BE2C (cell line): ENCODE results near the gene HORMAD1.

ENCODE experiments used
- DNase-seq: peaks from one replicate; pipeline ENCODE4 v3.0.0-alpha.2; 2020
- H3K27me3 ChIP-seq: fragments of 250-450 bp; sonication (Bioruptor Pico); 2 replicates; pipeline ENCODE4 v1.5.1; 2020; ENCODE audit warnings: mild to moderate bottlenecking
- H3K36me3 ChIP-seq: fragments of 250-450 bp; sonication (Bioruptor Pico); 2 replicates; pipeline ENCODE4 v1.5.1; 2020; ENCODE audit warnings: mild to moderate bottlenecking
- H3K4me1 ChIP-seq: fragments of 250-450 bp; sonication (Bioruptor Pico); 2 replicates; pipeline ENCODE4 v1.5.1; 2020
- H3K4me3 ChIP-seq: 2 replicates; pipeline ENCODE4 v1.5.1; 2011; ENCODE audit warnings: low read depth, low read length
- H3K9me3 ChIP-seq: fragments of 250-450 bp; sonication (Bioruptor Pico); 2 replicates; pipeline ENCODE4 v1.5.1; 2020
- TF ChIP-seq, protein P1 (sequence below): IDR thresholded peaks from 2 replicates; pipeline ENCODE4 v1.5.1; 2012; ENCODE audit warnings: mild to moderate bottlenecking, low read depth, low read length

The HORMAD1 gene

DNA sequence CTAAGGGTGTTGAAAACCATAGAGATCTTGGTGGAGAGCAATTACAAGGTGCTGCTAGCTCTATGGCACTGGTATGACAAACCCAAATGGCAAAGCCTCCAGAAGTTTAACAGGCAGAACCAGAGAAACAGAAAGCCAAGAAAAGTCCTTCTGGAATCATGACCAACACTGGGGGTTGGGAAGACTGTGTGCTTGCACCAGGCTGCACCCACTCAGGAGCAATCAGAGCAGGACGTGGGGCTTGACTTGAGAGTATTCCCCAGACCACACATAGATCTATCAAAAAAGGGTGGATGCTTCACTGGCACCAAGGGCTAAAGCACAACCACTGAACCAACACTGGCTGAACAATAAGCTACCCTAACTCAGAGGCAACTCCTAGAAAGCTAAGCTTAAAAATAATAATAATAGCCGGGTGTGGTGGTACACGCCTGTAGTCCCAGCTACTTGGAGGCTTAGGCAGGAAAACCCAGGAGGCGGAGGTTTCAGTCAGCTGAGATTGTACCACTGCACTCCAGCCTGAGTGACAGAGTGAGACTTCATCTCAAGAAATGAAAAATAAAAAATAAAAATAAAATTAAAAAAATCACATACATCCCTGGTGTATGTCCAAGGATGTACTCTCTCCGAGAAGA is 71.1 kb downstream of the HORMAD1 start:
- Histone ChIP-seq H3K4me1 (no peaks in the 10 kb centered on the region), H3K27me3 (no peaks in the 10 kb centered on the region), H3K9me3 (no peaks in the 10 kb centered on the region), H3K36me3 (no peaks in the 10 kb centered on the region; the same call in 1 of the 2 replicates), H3K4me3 (no peak overlapping the region)
- TF ChIP-seq, protein P1, sequence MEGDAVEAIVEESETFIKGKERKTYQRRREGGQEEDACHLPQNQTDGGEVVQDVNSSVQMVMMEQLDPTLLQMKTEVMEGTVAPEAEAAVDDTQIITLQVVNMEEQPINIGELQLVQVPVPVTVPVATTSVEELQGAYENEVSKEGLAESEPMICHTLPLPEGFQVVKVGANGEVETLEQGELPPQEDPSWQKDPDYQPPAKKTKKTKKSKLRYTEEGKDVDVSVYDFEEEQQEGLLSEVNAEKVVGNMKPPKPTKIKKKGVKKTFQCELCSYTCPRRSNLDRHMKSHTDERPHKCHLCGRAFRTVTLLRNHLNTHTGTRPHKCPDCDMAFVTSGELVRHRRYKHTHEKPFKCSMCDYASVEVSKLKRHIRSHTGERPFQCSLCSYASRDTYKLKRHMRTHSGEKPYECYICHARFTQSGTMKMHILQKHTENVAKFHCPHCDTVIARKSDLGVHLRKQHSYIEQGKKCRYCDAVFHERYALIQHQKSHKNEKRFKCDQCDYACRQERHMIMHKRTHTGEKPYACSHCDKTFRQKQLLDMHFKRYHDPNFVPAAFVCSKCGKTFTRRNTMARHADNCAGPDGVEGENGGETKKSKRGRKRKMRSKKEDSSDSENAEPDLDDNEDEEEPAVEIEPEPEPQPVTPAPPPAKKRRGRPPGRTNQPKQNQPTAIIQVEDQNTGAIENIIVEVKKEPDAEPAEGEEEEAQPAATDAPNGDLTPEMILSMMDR = no peak
- no peak for DNase-seq
